H9 (cell line): ENCODE results near the gene PCSK6. TPM values are rescaled to one million over a fixed set of nuclear protein-coding genes. Genes with fewer than 3 reads are reported as not detected.

Experiments used
- DNase-seq: peaks from one replicate; pipeline ENCODE4 v3.0.0-alpha.2; 2017
- H2AFZ ChIP-seq: one replicate; pipeline ENCODE4 v1.6.1; 2013; ENCODE audit warnings: mild to moderate bottlenecking, low read length, control low read depth, moderate library complexity
- H2AK5ac ChIP-seq: 2 replicates; pipeline ENCODE4 v1.6.1; 2013; ENCODE audit warnings: low read length, control low read depth, mixed read lengths; ENCODE audit not compliant: insufficient read length
- H2BK120ac ChIP-seq: one replicate; pipeline ENCODE4 v1.6.1; 2013; ENCODE audit warnings: low read depth, mild to moderate bottlenecking, low read length, control low read depth, inconsistent platforms; ENCODE audit not compliant: poor library complexity, severe bottlenecking
- H2BK12ac ChIP-seq: 2 replicates; pipeline ENCODE4 v1.6.1; 2013; ENCODE audit warnings: low read length, control low read depth, mixed read lengths, low read depth; ENCODE audit not compliant: insufficient read length
- H2BK15ac ChIP-seq: 2 replicates; pipeline ENCODE4 v1.6.1; 2013; ENCODE audit warnings: low read depth, low read length, control low read depth
- H2BK20ac ChIP-seq: one replicate; pipeline ENCODE4 v1.6.1; 2013; ENCODE audit warnings: low read depth, mild to moderate bottlenecking, low read length, control low read depth, inconsistent platforms; ENCODE audit not compliant: poor library complexity, severe bottlenecking
- H2BK5ac ChIP-seq: 2 replicates; pipeline ENCODE4 v1.6.1; 2013; ENCODE audit warnings: low read length, control low read depth, mixed read lengths; ENCODE audit not compliant: insufficient read length
- H3K14ac ChIP-seq: 2 replicates; pipeline ENCODE4 v1.6.1; 2013; ENCODE audit warnings: low read length, control low read depth; ENCODE audit not compliant: insufficient read depth
- H3K18ac ChIP-seq: 2 replicates; pipeline ENCODE4 v1.6.1; 2013; ENCODE audit warnings: low read depth, mild to moderate bottlenecking, mixed read lengths, low read length, control low read depth; ENCODE audit not compliant: insufficient read length
- H3K23ac ChIP-seq: 2 replicates; pipeline ENCODE4 v1.6.1; 2013; ENCODE audit warnings: low read length, control low read depth, mixed read lengths, low read depth; ENCODE audit not compliant: insufficient read length
- H3K23me2 ChIP-seq: 2 replicates; pipeline ENCODE4 v1.6.1; 2013; ENCODE audit warnings: low read depth, mild to moderate bottlenecking, mixed read lengths, low read length, control low read depth; ENCODE audit not compliant: insufficient read length, poor library complexity, severe bottlenecking
- H3K27ac ChIP-seq: 2 replicates; pipeline ENCODE4 v1.5.1; 2013; ENCODE audit warnings: low read length, control low read depth, mixed read lengths, low read depth; ENCODE audit not compliant: insufficient read length
- H3K27me3 ChIP-seq: 2 replicates; pipeline ENCODE4 v1.6.1; 2013; ENCODE audit warnings: low read length, control low read depth, inconsistent platforms; ENCODE audit not compliant: insufficient read depth
- H3K4ac ChIP-seq: 2 replicates; pipeline ENCODE4 v1.6.1; 2013; ENCODE audit warnings: low read depth, mild to moderate bottlenecking, control low read depth, inconsistent platforms, low read length, moderate library complexity
- H3K4me1 ChIP-seq: 2 replicates; pipeline ENCODE4 v1.6.1; 2013; ENCODE audit warnings: low read length, control low read depth, inconsistent platforms; ENCODE audit not compliant: insufficient read depth
- H3K4me2 ChIP-seq: 2 replicates; pipeline ENCODE4 v1.6.1; 2013; ENCODE audit warnings: low read length, control low read depth, mixed read lengths; ENCODE audit not compliant: insufficient read length, insufficient read depth
- H3K56ac ChIP-seq: 2 replicates; pipeline ENCODE4 v1.6.1; 2013; ENCODE audit warnings: low read depth, mild to moderate bottlenecking, mixed read lengths, low read length, control low read depth; ENCODE audit not compliant: insufficient read length
- H3K79me1 ChIP-seq: 2 replicates; pipeline ENCODE4 v1.6.1; 2013; ENCODE audit warnings: low read depth, mild to moderate bottlenecking, moderate library complexity, low read length, control low read depth, inconsistent platforms; ENCODE audit not compliant: insufficient read depth, poor library complexity, severe bottlenecking
- H3K79me2 ChIP-seq: 2 replicates; pipeline ENCODE4 v1.6.1; 2013; ENCODE audit warnings: low read length, control low read depth, inconsistent platforms; ENCODE audit not compliant: insufficient read depth
- H3K9ac ChIP-seq: 2 replicates; pipeline ENCODE4 v1.6.1; 2013; ENCODE audit warnings: low read length, control low read depth, mixed read lengths; ENCODE audit not compliant: insufficient read length; ENCODE audit errors: extremely low read depth
- H3K9me3 ChIP-seq: one replicate; pipeline ENCODE4 v1.6.1; 2013; ENCODE audit warnings: low read depth, low read length, inconsistent platforms; ENCODE audit not compliant: control insufficient read depth
- H3T11ph ChIP-seq: one replicate; pipeline ENCODE4 v1.6.1; 2013; ENCODE audit warnings: mild to moderate bottlenecking, low read length, control low read depth, inconsistent platforms
- H4K20me1 ChIP-seq: one replicate; pipeline ENCODE4 v1.6.1; 2013; ENCODE audit not compliant: control insufficient read depth, insufficient read length, insufficient read depth
- H4K5ac ChIP-seq: 2 replicates; pipeline ENCODE4 v1.6.1; 2013; ENCODE audit warnings: low read depth, mild to moderate bottlenecking, mixed read lengths, low read length, control low read depth; ENCODE audit not compliant: insufficient read length
- H4K8ac ChIP-seq: replicated peaks from 2 replicates; pipeline ENCODE4 v1.6.1; 2013; ENCODE audit warnings: low read length, control low read depth, mixed read lengths, low read depth; ENCODE audit not compliant: insufficient read length
- H4K91ac ChIP-seq: 2 replicates; pipeline ENCODE4 v1.6.1; 2013; ENCODE audit warnings: low read depth, mild to moderate bottlenecking, moderate library complexity, mixed read lengths, low read length, control low read depth; ENCODE audit not compliant: insufficient read length
- H3K27ac Mint-ChIP-seq, 3 experiments: 2 replicates in 2 of 3; 3 replicates in 1 of 3; pipeline ENCODE4 v1.8.0; 2020 to 2021; ENCODE audit warnings: mixed read lengths in 3 of 3, mild to moderate bottlenecking in 1 of 3, moderate library complexity in 1 of 3
- H3K27me3 Mint-ChIP-seq: 2 replicates; pipeline ENCODE4 v1.8.0; 2021; ENCODE audit warnings: low read depth, mild to moderate bottlenecking, moderate library complexity, mixed read lengths
- H3K36me3 Mint-ChIP-seq, 3 experiments: 2 replicates in 2 of 3; 3 replicates in 1 of 3; pipeline ENCODE4 v1.8.0; 2020 to 2021; ENCODE audit warnings: low read depth in 3 of 3, mixed read lengths in 3 of 3; ENCODE audit not compliant: insufficient read depth in 1 of 3
- H3K4me1 Mint-ChIP-seq, 2 experiments: 2 replicates each; pipeline ENCODE4 v1.8.0; 2020; ENCODE audit warnings: mixed read lengths in 2 of 2
- H3K4me3 Mint-ChIP-seq, 2 experiments: 2 replicates in 1 of 2; 3 replicates in 1 of 2; pipeline ENCODE4 v1.8.0; 2020 to 2021; ENCODE audit warnings: mild to moderate bottlenecking in 2 of 2, mixed read lengths in 2 of 2, moderate library complexity in 1 of 2
- H3K9me3 Mint-ChIP-seq, 2 experiments: 2 replicates in 1 of 2; 3 replicates in 1 of 2; pipeline ENCODE4 v1.8.0; 2020; ENCODE audit warnings: mild to moderate bottlenecking in 2 of 2, mixed read lengths in 2 of 2, moderate library complexity in 1 of 2
- CTCF ChIP-seq: fragments of 200-600 bp; sonication (generic); conservative IDR thresholded peaks from 3 replicates; pipeline ENCODE4 v1.8.0; 2021; ENCODE audit warnings: antibody characterized with exemption, mild to moderate bottlenecking
- WGBS: extraction: QIAGEN DNeasy Blood & Tissue Kit; methylation state at CpG from one replicate; pipeline ENCODE4 v1.1.7; 2013; ENCODE audit warnings: missing lambda C conversion rate, low lambda C conversion rate, mixed read lengths; ENCODE audit not compliant: insufficient read length; ENCODE audit errors: extremely low coverage; 5-methylcytosine and 5-hydroxymethylcytosine counted together
- total RNA-seq: library from RNA; stranded (reverse); gene quantifications from 2 replicates; pipeline ENCODE4 v1.2.1, GENCODE V29; 2021

The PCSK6 gene
- total RNA-seq, 1 experiment from 2014 or later: 4.0 TPM

- no peak overlapping the region for H3K18ac ChIP-seq
- H4K91ac ChIP-seq: no peak overlapping the region
- H4K8ac ChIP-seq: no peak overlapping the region
- peak; percentile 66 for DNase-seq
- H3K79me1 ChIP-seq: no peaks in the 10 kb centered on the region
- Mint-ChIP-seq H3K4me3 (no peak overlapping the region), H3K4me1 (peaks cover 8% of the 10 kb centered on the region in 2 experiments), H3K27ac (peak overlapping the region in 2 of 3 experiments; percentile 30 to 46; a peak in 2 of 7 replicates), H3K36me3 (peaks cover 20 to 40% (median 31%) of the 10 kb centered on the region in 3 experiments; a peak in 5 of 7 replicates), H3K27me3 (peaks cover 3% of the 10 kb centered on the region), H3K9me3 (no peaks in the 10 kb centered on the region)
- no peak overlapping the region for H3K9ac ChIP-seq
- no peaks in the 10 kb centered on the region for H4K20me1 ChIP-seq
- no peak overlapping the region for H2BK20ac ChIP-seq
- no CpG with 5 or more reads among the region's 18 CpGs for WGBS
- H3K4ac ChIP-seq: no peak overlapping the region
- no peak overlapping the region for H2BK12ac ChIP-seq
- H3K9me3 ChIP-seq: no peaks in the 10 kb centered on the region
- H3K23ac ChIP-seq: no peak overlapping the region
- H3K79me2 ChIP-seq: no peaks in the 10 kb centered on the region
- H3K27me3 ChIP-seq: no peaks in the 10 kb centered on the region
- no peak overlapping the region for H2BK5ac ChIP-seq
- no peaks in the 10 kb centered on the region for H3K4me1 ChIP-seq
- H3K23me2 ChIP-seq: no peaks in the 10 kb centered on the region
- H2AFZ ChIP-seq: no peak overlapping the region
- TF ChIP-seq CTCF: no peak
- no peak overlapping the region for H3K14ac ChIP-seq
- no peak overlapping the region for H2AK5ac ChIP-seq
- H4K5ac ChIP-seq: no peak overlapping the region
- H2BK120ac ChIP-seq: no peak overlapping the region
- H3T11ph ChIP-seq: no peak overlapping the region
- H3K4me2 ChIP-seq: no peak overlapping the region
- H3K56ac ChIP-seq: no peak overlapping the region
- no peak overlapping the region for H2BK15ac ChIP-seq
- no peak overlapping the region for H3K27ac ChIP-seq
Observed at GRCh38 chr15:101267320-101268104, 222.0 kb downstream of the PCSK6 start.
